Natural killer cell (primary cell): ENCODE data around the gene GTF3C4. TPM values are rescaled to one million over a fixed set of nuclear protein-coding genes. Genes with fewer than 3 reads are reported as not detected.

Experiments used
- ATAC-seq, 3 donors: fragments of 150-1000 bp in 2 of 3; fragments of 200-7000 bp in 1 of 3; cut with Tn5 transposase; 1 replicate in 1 of 3; 2 replicates in 2 of 3; pipeline ENCODE4 v1.10.0; 2021; ENCODE audit warnings: mild to moderate bottlenecking in 2 of 3, moderate library complexity in 2 of 3
- DNase-seq, 2 donors: peaks; one replicate each; pipeline versions ENCODE4 v3.0.0 to v3.0.0-alpha.2; 2013 to 2021; ENCODE audit warnings: mixed read lengths in 1 of 2
- H3K27ac ChIP-seq: one replicate; pipeline ENCODE4 v1.5.1; 2013; ENCODE audit warnings: mild to moderate bottlenecking, low read length
- H3K27me3 ChIP-seq: one replicate; pipeline ENCODE4 v1.6.1; 2013; ENCODE audit warnings: low read length; ENCODE audit not compliant: control insufficient read depth, insufficient read depth
- H3K36me3 ChIP-seq: one replicate; pipeline ENCODE4 v1.6.1; 2013; ENCODE audit warnings: low read length; ENCODE audit not compliant: control insufficient read depth, insufficient read depth
- H3K4me1 ChIP-seq: one replicate; pipeline ENCODE4 v1.6.1; 2013; ENCODE audit warnings: low read length; ENCODE audit not compliant: control insufficient read depth, insufficient read depth
- H3K4me3 ChIP-seq: one replicate; pipeline ENCODE4 v1.5.1; 2013; ENCODE audit warnings: low read length
- H3K9me3 ChIP-seq: one replicate; pipeline ENCODE4 v1.6.1; 2013; ENCODE audit warnings: low read length; ENCODE audit not compliant: control insufficient read depth, insufficient read depth
- H3K27ac Mint-ChIP-seq, 2 donors: one replicate each; pipeline ENCODE4 v1.8.0; 2022; ENCODE audit warnings: mild to moderate bottlenecking in 2 of 2, mixed read lengths in 2 of 2, moderate library complexity in 1 of 2
- H3K27me3 Mint-ChIP-seq, 2 donors: one replicate each; pipeline ENCODE4 v1.8.0; 2022; ENCODE audit warnings: low read depth in 2 of 2, mixed read lengths in 2 of 2
- H3K36me3 Mint-ChIP-seq: one replicate; pipeline ENCODE4 v1.8.0; 2022; ENCODE audit warnings: mixed read lengths
- H3K4me1 Mint-ChIP-seq, 2 donors: one replicate each; pipeline ENCODE4 v1.8.0; 2022; ENCODE audit warnings: mixed read lengths in 2 of 2
- H3K4me3 Mint-ChIP-seq: one replicate; pipeline ENCODE4 v1.8.0; 2022; ENCODE audit warnings: mild to moderate bottlenecking, moderate library complexity, mixed read lengths
- H3K9me3 Mint-ChIP-seq, 2 donors: one replicate each; pipeline ENCODE4 v1.8.0; 2022; ENCODE audit warnings: mixed read lengths in 2 of 2
- WGBS: methylation state at CpG from one replicate; pipeline ENCODE4 v1.1.7; 2013; ENCODE audit warnings: missing lambda C conversion rate; ENCODE audit not compliant: insufficient coverage; 5-methylcytosine and 5-hydroxymethylcytosine counted together
- intact Hi-C: fragments of 100-400 bp; cut with micrococcal nuclease; formaldehyde crosslinking; loops from one replicate; pipeline ENCODE4 v1.14.2; 2022
- total RNA-seq, 4 donors: library from RNA; stranded (reverse); fragments of 120-200 nt in 1 of 4; gene quantifications; one replicate each; pipeline versions ENCODE4 v1.2.3 to v1.2.4, GENCODE V29; 2013 to 2022
- TF ChIP-seq, protein P1 (sequence below): fragments of 200-600 bp; IDR thresholded peaks from one replicate; pipeline ENCODE4 v1.8.0; 2022; ENCODE audit warnings: antibody characterized with exemption

GTF3C4 gene
- total RNA-seq, 3 donors from 2014 or later (not counting 1 experiment from before 2014, with no cell fraction given): 11.0 to 12.7 (median 12.6) TPM

DNA sequence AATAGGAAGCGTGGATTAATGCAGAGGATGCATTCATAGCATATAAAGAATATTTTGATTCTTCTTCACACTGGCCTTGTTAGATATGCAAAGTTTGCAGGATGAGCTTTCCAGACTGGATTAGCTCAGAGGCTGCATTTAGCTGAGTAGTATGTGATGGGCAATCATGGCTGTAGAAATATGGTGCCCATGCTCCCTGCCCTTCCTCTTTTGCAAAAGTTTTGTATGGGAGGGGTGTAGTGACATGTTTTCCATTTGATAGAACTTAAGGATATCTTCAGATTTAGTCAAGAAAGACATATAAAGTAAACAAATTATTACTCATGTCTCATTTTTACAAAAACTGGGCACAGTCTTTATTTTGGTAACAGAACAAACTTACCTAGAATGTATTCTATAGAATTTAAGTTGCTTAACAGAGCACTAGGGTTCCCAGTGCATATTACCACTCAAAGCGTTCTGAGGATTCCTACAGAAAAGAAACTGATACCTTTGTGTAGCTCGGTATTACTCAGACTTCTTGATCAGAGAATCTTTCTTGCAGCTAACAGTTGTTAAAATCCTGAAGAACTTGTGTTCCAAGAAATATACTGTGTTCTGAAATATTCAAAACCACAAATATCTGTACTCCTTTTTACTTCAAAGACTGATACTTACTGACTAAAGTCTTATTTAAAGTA lies 9.8 kb downstream of the GTF3C4 start:
- ATAC-seq: no peak
- peaks cover 11% of the 10 kb centered on the region for H3K36me3 Mint-ChIP-seq
- H3K27me3 Mint-ChIP-seq: no peaks in the 10 kb centered on the region
- Histone ChIP-seq H3K4me1 (no peaks in the 10 kb centered on the region), H3K36me3 (peaks cover 39% of the 10 kb centered on the region), H3K4me3 (no peak overlapping the region), H3K9me3 (no peaks in the 10 kb centered on the region), H3K27ac (no peak overlapping the region), H3K27me3 (no peaks in the 10 kb centered on the region)
- no peaks in the 10 kb centered on the region for H3K9me3 Mint-ChIP-seq
- no peak for DNase-seq
- intact Hi-C loops: loop anchor here (10.0 kb wide), 2 partner anchors 225 to 265 kb away; partner anchors contain the start of gene CFAP77
- peaks cover 12 to 20% of the 10 kb centered on the region in 2 donors for H3K4me1 Mint-ChIP-seq
- no peak overlapping the region for H3K4me3 Mint-ChIP-seq
- 53% methylated on average over 3 of the region's 3 CpGs for WGBS
- TF ChIP-seq, protein P1, sequence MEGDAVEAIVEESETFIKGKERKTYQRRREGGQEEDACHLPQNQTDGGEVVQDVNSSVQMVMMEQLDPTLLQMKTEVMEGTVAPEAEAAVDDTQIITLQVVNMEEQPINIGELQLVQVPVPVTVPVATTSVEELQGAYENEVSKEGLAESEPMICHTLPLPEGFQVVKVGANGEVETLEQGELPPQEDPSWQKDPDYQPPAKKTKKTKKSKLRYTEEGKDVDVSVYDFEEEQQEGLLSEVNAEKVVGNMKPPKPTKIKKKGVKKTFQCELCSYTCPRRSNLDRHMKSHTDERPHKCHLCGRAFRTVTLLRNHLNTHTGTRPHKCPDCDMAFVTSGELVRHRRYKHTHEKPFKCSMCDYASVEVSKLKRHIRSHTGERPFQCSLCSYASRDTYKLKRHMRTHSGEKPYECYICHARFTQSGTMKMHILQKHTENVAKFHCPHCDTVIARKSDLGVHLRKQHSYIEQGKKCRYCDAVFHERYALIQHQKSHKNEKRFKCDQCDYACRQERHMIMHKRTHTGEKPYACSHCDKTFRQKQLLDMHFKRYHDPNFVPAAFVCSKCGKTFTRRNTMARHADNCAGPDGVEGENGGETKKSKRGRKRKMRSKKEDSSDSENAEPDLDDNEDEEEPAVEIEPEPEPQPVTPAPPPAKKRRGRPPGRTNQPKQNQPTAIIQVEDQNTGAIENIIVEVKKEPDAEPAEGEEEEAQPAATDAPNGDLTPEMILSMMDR: no peak
- no peak overlapping the region for H3K27ac Mint-ChIP-seq

DNA sequence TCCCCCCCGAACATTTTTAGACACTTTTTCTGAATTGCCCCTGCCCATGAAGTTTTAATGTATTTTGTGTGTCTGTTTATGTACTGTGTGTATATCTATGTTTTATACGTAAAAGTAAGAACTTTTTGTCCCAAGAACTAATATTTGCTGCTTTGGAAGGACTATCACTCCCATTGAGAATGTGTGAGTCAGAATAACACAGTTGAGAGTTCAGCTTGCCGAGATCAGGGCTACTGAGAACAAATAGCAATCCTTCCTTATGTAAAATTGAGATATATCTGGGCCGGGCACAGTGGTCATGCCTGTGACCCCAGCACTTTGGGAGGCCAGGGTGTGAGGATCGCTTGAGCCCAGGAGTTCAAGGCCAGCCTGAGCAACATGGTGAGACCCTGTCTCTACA lies 11.3 kb downstream of the GTF3C4 start:
- Histone ChIP-seq H3K4me3 (no peak overlapping the region), H3K27me3 (no peaks in the 10 kb centered on the region), H3K36me3 (peaks cover 54% of the 10 kb centered on the region), H3K4me1 (no peaks in the 10 kb centered on the region), H3K9me3 (no peaks in the 10 kb centered on the region), H3K27ac (no peak overlapping the region)
- peaks cover 11% of the 10 kb centered on the region for H3K36me3 Mint-ChIP-seq
- intact Hi-C loops: no loop called here
- H3K9me3 Mint-ChIP-seq: no peaks in the 10 kb centered on the region
- no peaks in the 10 kb centered on the region for H3K27me3 Mint-ChIP-seq
- TF ChIP-seq, protein P1: no peak
- H3K27ac Mint-ChIP-seq: no peak overlapping the region
- H3K4me3 Mint-ChIP-seq: no peak overlapping the region
- DNase-seq: no peak
- peaks cover 12 to 20% of the 10 kb centered on the region in 2 donors for H3K4me1 Mint-ChIP-seq
- no peak for ATAC-seq
- 91% methylated on average over 4 of the region's 5 CpGs for WGBS

DNA sequence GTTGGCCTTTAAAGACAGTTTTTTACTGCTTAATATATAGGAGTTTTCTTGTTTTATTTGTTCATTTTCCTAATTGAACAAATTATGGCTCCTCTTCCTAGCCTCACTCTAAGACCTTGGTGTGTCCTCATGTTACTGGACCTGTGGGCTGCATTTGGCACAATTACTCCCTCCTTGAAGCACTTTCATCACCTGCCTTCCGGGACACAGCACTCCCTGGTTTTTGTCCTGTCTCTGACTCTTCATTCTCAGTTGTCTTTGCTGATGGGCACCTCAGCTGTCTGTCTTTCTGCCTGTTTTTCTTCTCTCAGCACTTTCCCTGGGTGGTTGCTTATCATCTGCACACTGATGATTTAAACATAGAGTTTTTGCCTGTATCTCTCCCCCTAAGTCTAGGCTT lies 13.6 kb downstream of the GTF3C4 start:
- Histone ChIP-seq H3K27ac (no peak overlapping the region), H3K9me3 (no peaks in the 10 kb centered on the region), H3K4me3 (no peak overlapping the region), H3K36me3 (peaks cover 63% of the 10 kb centered on the region), H3K4me1 (no peaks in the 10 kb centered on the region), H3K27me3 (no peaks in the 10 kb centered on the region)
- Mint-ChIP-seq H3K27ac (no peak overlapping the region), H3K4me1 (peaks cover 10 to 12% of the 10 kb centered on the region in 2 donors), H3K4me3 (no peak overlapping the region), H3K27me3 (no peaks in the 10 kb centered on the region), H3K36me3 (peaks cover 20% of the 10 kb centered on the region), H3K9me3 (no peaks in the 10 kb centered on the region)
- ATAC-seq (no peak), DNase-seq (no peak)
- TF ChIP-seq, protein P1: no peak
- WGBS: 94% methylated on average over 1 of the region's 1 CpG
- intact Hi-C loops: no loop called here

DNA sequence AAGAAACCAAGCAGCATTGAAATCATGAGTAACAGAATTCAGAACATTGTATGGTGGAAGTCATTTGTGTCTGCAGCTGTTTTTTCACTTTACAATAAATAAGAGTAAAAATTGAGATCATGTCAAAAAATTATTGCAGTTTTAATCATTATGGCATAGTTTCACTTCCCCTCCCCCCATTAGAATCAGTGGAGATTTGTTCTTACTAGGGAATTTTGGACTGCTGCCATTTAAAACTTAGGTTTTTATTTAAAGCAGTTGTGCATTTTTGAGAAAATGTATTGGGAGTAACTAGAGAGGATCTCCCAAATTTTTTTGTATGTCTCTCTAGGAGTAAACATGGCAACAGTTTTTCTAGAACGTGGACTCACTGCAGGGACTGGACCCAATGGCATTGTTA lies 20.4 kb downstream of the GTF3C4 start:
- no peak overlapping the region for H3K27ac Mint-ChIP-seq
- H3K4me1 Mint-ChIP-seq: peaks cover 4 to 8% of the 10 kb centered on the region in 2 donors
- Histone ChIP-seq H3K36me3 (peaks cover 51% of the 10 kb centered on the region), H3K4me1 (no peaks in the 10 kb centered on the region), H3K27me3 (no peaks in the 10 kb centered on the region), H3K27ac (no peak overlapping the region), H3K4me3 (no peak overlapping the region), H3K9me3 (no peaks in the 10 kb centered on the region)
- no peaks in the 10 kb centered on the region for H3K9me3 Mint-ChIP-seq
- TF ChIP-seq, protein P1: no peak
- H3K4me3 Mint-ChIP-seq: no peak overlapping the region
- peaks cover 11% of the 10 kb centered on the region for H3K36me3 Mint-ChIP-seq
- intact Hi-C loops: no loop called here
- no peaks in the 10 kb centered on the region for H3K27me3 Mint-ChIP-seq
- ATAC-seq (no peak), DNase-seq (no peak)
- WGBS: 86% methylated on average over 1 of the region's 1 CpG
